NCI-H1694 (cell line): ENCODE results near the gene PLIN5.
"Not testable (repeated sequence)": the region's sequence is repeated elsewhere in the genome, so short reads cannot be mapped to it uniquely, and the experiment has no call there.

ENCODE experiments used
- DNase-seq: peaks from one replicate; lab custom pipeline; 2025; lab: John Stamatoyannopoulos, UW

PLIN5 gene

GRCh38 chr19:4542896-4543841, 8.1 kb upstream of the PLIN5 start:
- DNase-seq, result no peak

DNA sequence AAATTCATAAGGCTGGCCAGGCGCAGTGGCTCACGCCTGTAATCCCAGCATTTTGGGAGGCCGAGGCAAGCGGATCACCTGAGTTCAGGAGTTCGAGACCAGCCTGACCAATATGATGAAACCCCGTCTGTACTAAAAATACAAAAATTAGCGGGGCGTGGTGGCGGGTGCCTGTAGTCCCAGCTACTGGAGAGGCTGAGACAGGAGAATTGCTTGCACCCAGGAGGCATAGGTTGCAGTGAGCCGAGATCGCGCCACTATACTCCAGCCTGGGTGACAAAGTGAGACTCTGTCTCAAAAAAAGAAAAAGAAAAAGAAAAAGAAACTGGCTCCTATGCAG, 6.8 kb upstream of the PLIN5 start:
- not testable (repeated sequence) for DNase-seq

- no peak for DNase-seq
These were observed 6.2 kb upstream of the PLIN5 start for GRCh38 chr19:4541114-4541805.

- DNase-seq, result no peak
These were observed 4.9 kb upstream of the PLIN5 start, which contains the start of gene LRG1 for GRCh38 chr19:4539693-4540581. Gene LRG1, minus strand, starts transcription at chr19:4540036. Its CDS starts 23 bp downstream, at chr19:4540013.

DNA sequence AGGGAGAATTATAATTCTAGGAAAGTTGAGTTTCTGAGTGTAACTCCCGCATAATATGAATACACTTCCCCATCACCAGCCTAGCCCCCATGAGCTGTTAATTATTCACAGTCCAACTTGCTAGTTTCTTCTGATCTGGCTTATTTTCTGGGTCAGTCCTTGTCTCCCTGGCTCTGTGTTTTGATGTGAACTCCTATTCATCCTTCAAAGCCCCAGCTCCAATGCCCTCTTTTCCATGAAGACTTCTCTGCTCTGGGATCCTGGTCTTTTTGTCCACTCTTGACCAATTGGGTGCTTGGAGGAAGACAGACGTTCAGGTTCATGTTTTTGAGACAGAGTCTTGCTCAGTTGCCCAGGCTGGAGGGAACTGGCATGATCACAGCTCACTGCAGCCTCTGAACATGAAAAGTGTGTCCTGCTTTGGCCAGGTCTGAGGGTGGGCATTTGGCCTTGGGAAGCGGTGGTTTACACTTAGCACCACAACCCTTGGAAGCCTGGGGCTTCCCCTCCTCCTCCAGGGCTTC, 4.2 kb upstream of the PLIN5 start:
- DNase-seq, result no peak

DNA sequence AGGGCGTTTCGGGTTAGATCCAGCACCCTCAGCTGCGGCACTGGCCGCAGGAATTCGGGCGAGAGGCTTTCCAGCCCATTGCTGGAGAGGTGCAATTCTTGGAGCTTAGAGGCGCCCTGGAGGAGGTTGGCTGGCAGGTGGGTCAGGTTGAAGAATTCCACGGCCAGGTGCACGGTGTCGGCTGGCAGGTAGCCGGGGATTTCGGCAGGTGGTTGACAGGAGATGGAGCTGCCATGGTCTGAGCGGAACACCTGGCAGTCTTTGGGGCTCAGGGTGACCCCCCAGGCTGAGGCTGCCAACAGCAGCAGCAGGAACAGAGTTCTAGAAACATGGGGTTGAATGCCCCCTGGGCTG, 3.6 kb upstream of the PLIN5 start:
- DNase-seq, result no peak

GRCh38 chr19:4537953-4538600, 3.1 kb upstream of the PLIN5 start:
- no peak for DNase-seq

DNA sequence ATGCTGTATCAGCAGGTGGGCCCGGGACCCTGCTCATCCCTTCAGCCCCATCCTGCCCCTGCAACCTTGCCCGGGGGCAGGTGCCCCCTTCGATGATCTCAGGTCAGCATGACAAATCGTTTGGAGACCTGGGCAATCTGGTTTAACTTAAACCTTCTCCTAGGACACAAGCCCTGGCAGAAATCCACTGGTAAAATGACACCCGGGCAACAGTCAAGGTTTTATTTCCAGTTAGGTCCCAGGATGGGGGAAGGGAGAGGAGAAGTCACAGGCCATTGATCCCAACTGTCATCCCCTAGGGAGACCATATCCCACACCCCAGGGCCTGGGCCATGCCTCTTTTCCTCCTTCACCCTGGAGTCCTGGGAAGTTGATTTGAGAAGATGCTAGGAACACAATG, 1.8 kb upstream of the PLIN5 start:
- no peak for DNase-seq

DNA sequence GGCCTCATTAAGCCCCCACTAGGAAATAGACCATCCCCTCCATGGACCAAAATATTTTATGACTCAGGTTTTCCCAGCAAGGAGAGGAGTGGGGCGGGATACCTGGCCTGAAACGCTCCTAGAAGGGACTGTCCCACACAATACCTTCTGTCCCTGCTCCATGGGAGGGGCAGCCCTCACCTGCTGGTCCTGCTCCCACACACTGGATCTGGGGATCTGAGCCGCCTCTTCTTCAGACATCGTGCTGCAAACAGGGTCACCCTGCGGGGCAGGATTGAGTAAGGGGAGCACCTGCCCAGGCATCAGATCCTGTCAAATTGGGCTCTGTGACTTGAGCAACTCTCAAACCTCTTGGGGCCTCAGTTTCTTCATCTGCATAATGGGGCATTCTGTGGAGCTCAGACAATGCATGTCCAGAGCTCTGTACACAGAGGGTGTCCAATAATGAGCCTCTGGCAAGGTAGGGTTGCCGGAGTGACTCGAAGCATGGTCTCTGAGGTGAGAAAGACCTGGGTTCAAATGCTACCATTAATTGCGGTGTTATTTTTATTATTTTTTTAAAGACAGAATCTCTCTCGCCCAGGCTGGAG, 1.1 kb downstream of the PLIN5 start:
- no peak for DNase-seq

DNA sequence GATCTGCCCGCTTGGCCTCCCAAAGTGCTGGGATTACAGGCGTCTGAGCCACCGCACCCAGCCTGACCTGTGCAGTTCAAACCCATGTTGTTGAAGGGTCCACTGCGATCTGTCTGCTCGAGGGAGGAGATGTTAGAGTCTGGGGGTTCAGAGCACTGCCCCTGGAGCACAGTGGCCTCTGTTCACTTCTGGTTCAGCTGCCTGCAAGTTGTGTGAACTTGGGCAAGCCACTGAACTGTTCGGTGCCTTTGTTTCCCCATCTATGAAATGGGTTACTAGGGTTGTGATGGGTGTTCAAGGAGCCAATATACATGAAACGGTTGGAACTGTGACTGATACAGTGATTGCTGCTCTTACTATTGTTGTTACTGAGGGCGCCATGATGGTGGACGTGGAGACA, 1.7 kb downstream of the PLIN5 start:
- DNase-seq, result no peak

GRCh38 chr19:4531562-4532165, 3.4 kb downstream of the PLIN5 start:
- DNase-seq, result no peak

- no peak for DNase-seq
These were observed 5.0 kb downstream of the PLIN5 start for GRCh38 chr19:4529924-4530522.

DNA sequence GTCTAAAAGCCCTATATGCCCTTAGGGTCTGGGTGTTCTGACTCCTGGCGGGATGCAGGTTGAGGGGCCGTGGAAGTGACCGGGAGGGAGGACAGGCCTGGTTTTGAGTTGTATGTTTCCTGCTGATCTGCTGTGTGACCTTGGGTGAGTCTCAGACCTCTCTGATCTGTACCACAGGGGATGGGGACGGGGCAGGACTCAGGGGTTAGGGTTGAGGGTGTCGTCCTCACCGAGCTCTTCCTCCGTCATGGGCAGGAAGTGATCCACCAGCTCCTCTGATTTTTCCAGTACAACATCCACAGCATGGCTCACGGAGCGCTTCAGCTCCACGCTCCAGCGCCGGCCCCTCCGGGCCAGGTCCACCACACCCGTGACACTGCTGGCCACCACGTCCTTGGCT, 6.2 kb downstream of the PLIN5 start:
- no peak for DNase-seq

DNA sequence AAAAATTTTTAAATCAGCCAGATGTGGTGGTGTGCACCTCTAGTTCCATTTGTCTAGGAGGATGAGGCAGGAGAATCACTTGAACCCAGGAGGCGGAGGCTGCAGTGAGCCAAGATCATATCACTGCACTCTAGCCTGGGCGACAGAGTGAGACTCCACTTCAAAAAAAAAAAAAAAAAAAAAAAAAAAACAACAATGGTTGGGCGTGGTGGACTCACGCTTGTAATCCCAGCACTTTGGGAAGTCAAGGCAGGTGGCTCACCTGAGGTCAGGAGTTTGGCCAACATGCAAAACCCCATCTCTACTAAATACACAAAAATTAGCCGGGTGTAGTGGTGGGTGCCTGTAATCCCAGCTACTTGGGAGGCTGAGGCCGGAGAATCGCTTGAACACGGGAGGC, 7.6 kb downstream of the PLIN5 start:
- DNase-seq, result not testable (repeated sequence)

DNA sequence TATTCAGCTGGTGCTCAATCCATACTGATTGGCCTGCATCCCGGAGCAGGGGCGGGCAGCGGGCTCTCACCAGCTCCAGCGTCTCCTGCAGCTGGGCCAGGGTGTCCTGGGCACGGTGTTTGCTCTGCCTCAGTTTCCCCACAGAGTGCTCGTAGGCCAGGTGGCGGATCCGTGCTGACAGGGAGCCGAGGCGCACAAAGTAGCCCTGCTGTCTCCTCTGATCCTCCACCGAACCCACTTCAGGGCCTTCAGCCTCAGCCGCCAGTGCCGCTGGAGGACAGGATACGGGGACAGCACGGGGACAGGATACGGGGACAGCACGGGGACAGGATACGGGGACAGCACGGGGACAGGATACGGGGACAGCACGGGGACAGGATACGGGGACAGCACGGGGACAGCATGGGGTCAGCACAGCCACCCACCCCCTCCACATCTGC, 9.4 kb downstream of the PLIN5 start:
- no peak for DNase-seq

GRCh38 chr19:4524808-4525562, 10.0 kb downstream of the PLIN5 start:
- peak; percentile 53 for DNase-seq

GRCh38 chr19:4523306-4524110, 11.5 kb downstream of the PLIN5 start:
- no peak for DNase-seq

- no peak for DNase-seq
These were observed 12.6 kb downstream of the PLIN5 start for GRCh38 chr19:4522291-4523002.
